Astrocyte (in vitro differentiated cells and primary cell): Measurements from ENCODE around the gene EVC. TPM values are rescaled to one million over a fixed set of nuclear protein-coding genes. Genes with fewer than 3 reads are reported as not detected.

Experiments
- DNase-seq: peaks from one replicate; pipeline ENCODE4 v3.0.0-alpha.2; 2010; ENCODE audit warnings: low read depth
- FAIRE-seq: peaks from 2 replicates; lab custom pipeline; 2011; peaks lifted over from hg19 to GRCh38; lab: Jason Lieb, UNC
- H2AFZ ChIP-seq: 2 replicates; pipeline ENCODE4 v1.6.0; 2012; ENCODE audit warnings: low read depth, low read length, inconsistent platforms
- H3K27ac ChIP-seq: 2 replicates; pipeline ENCODE4 v1.5.1; 2011; ENCODE audit warnings: low read depth, low read length, inconsistent platforms
- H3K27me3 ChIP-seq: 2 replicates; pipeline ENCODE4 v1.6.0; 2011; ENCODE audit warnings: low read length, inconsistent platforms; ENCODE audit not compliant: insufficient read depth
- H3K36me3 ChIP-seq: 2 replicates; pipeline ENCODE4 v1.5.1; 2011; ENCODE audit warnings: low read length, inconsistent platforms; ENCODE audit not compliant: insufficient read depth
- H3K4me1 ChIP-seq: 2 replicates; pipeline ENCODE4 v1.5.1; 2011; ENCODE audit warnings: low read length, inconsistent platforms; ENCODE audit not compliant: insufficient read depth
- H3K4me2 ChIP-seq: 2 replicates; pipeline ENCODE4 v1.6.0; 2012; ENCODE audit warnings: low read length, inconsistent platforms
- H3K4me3 ChIP-seq: 2 replicates; pipeline ENCODE4 v1.5.1; 2011; ENCODE audit warnings: low read depth, mild to moderate bottlenecking, low read length, inconsistent platforms; ENCODE audit not compliant: insufficient read depth
- H3K79me2 ChIP-seq: 2 replicates; pipeline ENCODE4 v1.6.0; 2012; ENCODE audit warnings: mild to moderate bottlenecking, low read length, inconsistent platforms; ENCODE audit not compliant: insufficient read depth
- H3K9ac ChIP-seq: 2 replicates; pipeline ENCODE4 v1.6.0; 2012; ENCODE audit warnings: mild to moderate bottlenecking, low read length, inconsistent platforms
- H3K9me3 ChIP-seq: 2 replicates; pipeline ENCODE4 v1.5.1; 2012; ENCODE audit warnings: low read depth, mild to moderate bottlenecking, low read length, inconsistent platforms; ENCODE audit not compliant: insufficient read depth
- H4K20me1 ChIP-seq: 2 replicates; pipeline ENCODE4 v1.6.0; 2012; ENCODE audit warnings: low read length, inconsistent platforms; ENCODE audit not compliant: insufficient read depth
- H3K27ac Mint-ChIP-seq: one replicate; pipeline ENCODE4 v1.8.0; 2021; ENCODE audit warnings: mild to moderate bottlenecking, mixed read lengths; ENCODE audit not compliant: unreplicated experiment
- H3K27me3 Mint-ChIP-seq: one replicate; pipeline ENCODE4 v1.8.0; 2021; ENCODE audit warnings: low read depth, mixed read lengths; ENCODE audit not compliant: unreplicated experiment
- H3K36me3 Mint-ChIP-seq: one replicate; pipeline ENCODE4 v1.8.0; 2021; ENCODE audit warnings: low read depth, mixed read lengths; ENCODE audit not compliant: unreplicated experiment
- H3K4me1 Mint-ChIP-seq: one replicate; pipeline ENCODE4 v1.8.0; 2021; ENCODE audit warnings: low read depth, mixed read lengths; ENCODE audit not compliant: unreplicated experiment
- H3K4me3 Mint-ChIP-seq: one replicate; pipeline ENCODE4 v1.8.0; 2021; ENCODE audit warnings: mild to moderate bottlenecking, moderate library complexity, mixed read lengths; ENCODE audit not compliant: unreplicated experiment
- H3K9me3 Mint-ChIP-seq: one replicate; pipeline ENCODE4 v1.8.0; 2021; ENCODE audit warnings: mild to moderate bottlenecking, mixed read lengths; ENCODE audit not compliant: unreplicated experiment
- CTCF ChIP-seq: IDR thresholded peaks from 2 replicates; pipeline ENCODE4 v1.5.1; 2011; ENCODE audit warnings: low read depth, mild to moderate bottlenecking, inconsistent platforms, low read length, moderate library complexity; ENCODE audit not compliant: insufficient read depth
- EZH2 ChIP-seq: IDR thresholded peaks from 2 replicates; pipeline ENCODE4 v1.6.1; 2012; ENCODE audit warnings: mild to moderate bottlenecking, low read length, inconsistent platforms; ENCODE audit not compliant: insufficient read depth
- total RNA-seq: library from RNA; stranded (reverse); gene quantifications from 2 replicates; pipeline ENCODE4 v1.2.1, GENCODE V29; 2021

EVC gene
- total RNA-seq, 1 donor from 2014 or later, result 23.9 TPM

GRCh38 chr4:5782829-5783476 is 72.0 kb downstream of the EVC start:
- Histone ChIP-seq H3K4me3 (no peak overlapping the region), H3K27me3 (no peaks in the 10 kb centered on the region), H3K27ac (no peak overlapping the region), H3K36me3 (peaks cover 20% of the 10 kb centered on the region), H3K4me1 (peaks cover 17% of the 10 kb centered on the region), H3K4me2 (no peak overlapping the region), H4K20me1 (peaks cover 29% of the 10 kb centered on the region), H3K9ac (no peak overlapping the region), H2AFZ (no peak overlapping the region), H3K9me3 (no peaks in the 10 kb centered on the region), H3K79me2 (peaks cover 7% of the 10 kb centered on the region)
- FAIRE-seq (no peak), DNase-seq (no peak)
- peaks cover 29% of the 10 kb centered on the region for H3K36me3 Mint-ChIP-seq
- H3K27me3 Mint-ChIP-seq, result no peaks in the 10 kb centered on the region
- H3K4me1 Mint-ChIP-seq, result no peaks in the 10 kb centered on the region
- H3K9me3 Mint-ChIP-seq, result peaks cover 3% of the 10 kb centered on the region
- H3K4me3 Mint-ChIP-seq, result no peak overlapping the region
- H3K27ac Mint-ChIP-seq, result no peak overlapping the region
- TF ChIP-seq EZH2 (no peak), CTCF (no peak)

- peaks cover 21% of the 10 kb centered on the region for H3K36me3 ChIP-seq
- H2AFZ ChIP-seq, result no peak overlapping the region
- no peak for DNase-seq
- H4K20me1 ChIP-seq, result peaks cover 29% of the 10 kb centered on the region
- Mint-ChIP-seq H3K4me3 (no peak overlapping the region), H3K27me3 (no peaks in the 10 kb centered on the region), H3K9me3 (peaks cover 3% of the 10 kb centered on the region), H3K27ac (no peak overlapping the region), H3K36me3 (peaks cover 34% of the 10 kb centered on the region), H3K4me1 (no peaks in the 10 kb centered on the region)
- peaks cover 7% of the 10 kb centered on the region for H3K79me2 ChIP-seq
- no peak overlapping the region for H3K4me2 ChIP-seq
- TF ChIP-seq CTCF, result no peak
- peaks cover 17% of the 10 kb centered on the region for H3K4me1 ChIP-seq
- H3K9me3 ChIP-seq, result no peaks in the 10 kb centered on the region
- no peak overlapping the region for H3K27ac ChIP-seq
- H3K4me3 ChIP-seq, result no peak overlapping the region
- no peak for FAIRE-seq
- no peak overlapping the region for H3K9ac ChIP-seq
- no peaks in the 10 kb centered on the region for H3K27me3 ChIP-seq
These were observed 72.5 kb downstream of the EVC start for GRCh38 chr4:5783486-5783885.

- Histone ChIP-seq H2AFZ (no peak overlapping the region), H3K4me3 (no peak overlapping the region), H3K27ac (no peak overlapping the region), H4K20me1 (peaks cover 33% of the 10 kb centered on the region), H3K9me3 (no peaks in the 10 kb centered on the region), H3K79me2 (peaks cover 7% of the 10 kb centered on the region), H3K4me2 (no peak overlapping the region), H3K9ac (no peak overlapping the region), H3K36me3 (peaks cover 26% of the 10 kb centered on the region), H3K27me3 (no peaks in the 10 kb centered on the region), H3K4me1 (peaks cover 17% of the 10 kb centered on the region)
- no peak for TF ChIP-seq EZH2
- no peak for TF ChIP-seq CTCF
- no peak overlapping the region for H3K4me3 Mint-ChIP-seq
- H3K27me3 Mint-ChIP-seq, result no peaks in the 10 kb centered on the region
- peaks cover 37% of the 10 kb centered on the region for H3K36me3 Mint-ChIP-seq
- H3K4me1 Mint-ChIP-seq, result no peaks in the 10 kb centered on the region
- no peak for FAIRE-seq
- H3K9me3 Mint-ChIP-seq, result peaks cover 3% of the 10 kb centered on the region
- no peak for DNase-seq
- H3K27ac Mint-ChIP-seq, result no peak overlapping the region
These were observed 73.0 kb downstream of the EVC start for GRCh38 chr4:5784021-5784420.
